HepG2 (cell line): ENCODE data around the gene CBFA2T2. TPM values are rescaled to one million over a fixed set of nuclear protein-coding genes. Genes with fewer than 3 reads are reported as not detected.
A peak's percentile ranks its signal among the peaks of the same experiment; 100 is the strongest.

Source experiments
- AKAP8 ChIP-seq: sonication (generic); formaldehyde crosslinking; IDR thresholded peaks from 2 replicates; pipeline ENCODE4 v1.5.1; 2020; ENCODE audit warnings: mild to moderate bottlenecking, missing genetic modification reagents
- ARID5B ChIP-seq: IDR thresholded peaks from 2 replicates; pipeline ENCODE4 v1.4.0; 2020; ENCODE audit warnings: mild to moderate bottlenecking, missing genetic modification reagents
- FIP1L1 ChIP-seq: fragments of 200-400 bp; formaldehyde crosslinking; IDR thresholded peaks from 2 replicates; pipeline ENCODE4 v1.6.1; 2018; ENCODE audit warnings: low read depth, mild to moderate bottlenecking, low read length, moderate library complexity, borderline replicate concordance; ENCODE audit not compliant: insufficient read depth
- FOXM1 ChIP-seq: sonication (generic); formaldehyde crosslinking; IDR thresholded peaks from 2 replicates; pipeline ENCODE4 v1.5.0; 2020; ENCODE audit warnings: missing genetic modification reagents
- JDP2 ChIP-seq: sonication (generic); formaldehyde crosslinking; IDR thresholded peaks from 2 replicates; pipeline ENCODE4 v1.8.1; 2022; ENCODE audit warnings: missing genetic modification reagents, borderline replicate concordance
- JUNB ChIP-seq: sonication (generic); formaldehyde crosslinking; IDR thresholded peaks from 2 replicates; pipeline ENCODE4 v1.8.0; 2022; ENCODE audit warnings: missing genetic modification reagents, mild to moderate bottlenecking, borderline replicate concordance
- PATZ1 ChIP-seq: sonication (generic); formaldehyde crosslinking; IDR thresholded peaks from 2 replicates; pipeline ENCODE4 v1.4.0; 2020; ENCODE audit warnings: missing genetic modification reagents
- PRMT3 ChIP-seq: sonication (generic); formaldehyde crosslinking; IDR thresholded peaks from 2 replicates; pipeline ENCODE4 v1.8.1; 2022; ENCODE audit warnings: low read depth, mild to moderate bottlenecking, moderate library complexity, missing genetic modification reagents, borderline replicate concordance
- PRPF4 ChIP-seq: fragments of 200-400 bp; formaldehyde crosslinking; IDR thresholded peaks from 2 replicates; pipeline ENCODE4 v1.6.1; 2016; ENCODE audit warnings: low read length, low read depth; ENCODE audit not compliant: poor library complexity, severe bottlenecking
- SMARCE1 ChIP-seq: fragments of 450-650 bp; IDR thresholded peaks from 2 replicates; pipeline ENCODE4 v1.6.1; 2017; ENCODE audit warnings: borderline replicate concordance
- SP2 ChIP-seq: sonication (generic); formaldehyde crosslinking; IDR thresholded peaks from 2 replicates; pipeline ENCODE4 v1.5.1; 2020; ENCODE audit warnings: mild to moderate bottlenecking, missing genetic modification reagents
- ZBTB20 ChIP-seq: sonication (generic); formaldehyde crosslinking; IDR thresholded peaks from 2 replicates; pipeline ENCODE4 v1.8.1; 2023; ENCODE audit warnings: missing genetic modification reagents, low read depth, mild to moderate bottlenecking, borderline replicate concordance
- ZBTB7A ChIP-seq: sonication (generic); formaldehyde crosslinking; IDR thresholded peaks from 2 replicates; pipeline ENCODE4 v1.8.0; 2022; ENCODE audit warnings: mild to moderate bottlenecking, missing genetic modification reagents
- ZNF235 ChIP-seq: sonication (generic); formaldehyde crosslinking; IDR thresholded peaks from 2 replicates; pipeline ENCODE4 v1.8.1; 2023; ENCODE audit warnings: mild to moderate bottlenecking, missing genetic modification reagents, borderline replicate concordance
- ZNF543 ChIP-seq: sonication (generic); formaldehyde crosslinking; IDR thresholded peaks from 2 replicates; pipeline ENCODE4 v1.4.0; 2020; ENCODE audit warnings: mild to moderate bottlenecking, missing genetic modification reagents
- ZNF558 ChIP-seq: sonication (generic); formaldehyde crosslinking; IDR thresholded peaks from 2 replicates; pipeline ENCODE4 v1.9.0; 2022; ENCODE audit warnings: mild to moderate bottlenecking, missing genetic modification reagents, borderline replicate concordance
- ZNF616 ChIP-seq: sonication (generic); formaldehyde crosslinking; IDR thresholded peaks from 2 replicates; pipeline ENCODE4 v1.5.0; 2020; ENCODE audit warnings: low read depth, mild to moderate bottlenecking, missing genetic modification reagents
- ZNF703 ChIP-seq: sonication (generic); formaldehyde crosslinking; IDR thresholded peaks from 2 replicates; pipeline ENCODE4 v1.5.1; 2020; ENCODE audit warnings: missing genetic modification reagents, mild to moderate bottlenecking, moderate library complexity, borderline replicate concordance
- ZNF75D ChIP-seq: sonication (generic); formaldehyde crosslinking; IDR thresholded peaks from 2 replicates; pipeline ENCODE4 v1.8.1; 2023; ENCODE audit warnings: missing genetic modification reagents, mild to moderate bottlenecking, borderline replicate concordance
- ZNF83 ChIP-seq: sonication (generic); formaldehyde crosslinking; IDR thresholded peaks from 2 replicates; pipeline ENCODE4 v1.4.0; 2020; ENCODE audit warnings: missing genetic modification reagents, mild to moderate bottlenecking, borderline replicate concordance
- ZSCAN30 ChIP-seq: sonication (generic); formaldehyde crosslinking; IDR thresholded peaks from 2 replicates; pipeline ENCODE4 v1.5.0; 2020; ENCODE audit warnings: mild to moderate bottlenecking, missing genetic modification reagents
- polyA plus RNA-seq, 8 experiments: library from polyadenylated mRNA; depleted of rRNA in 3 of 8; stranded (reverse) in 7 of 8; unstranded in 1 of 8; fragments of >200 nt; fragmentation: Illumina TruSeq in 4 of 8; extraction: Trizol in 4 of 8; gene quantifications; 2 replicates each; pipeline versions ENCODE4 v1.2.1 to v1.2.3, GENCODE V29; 2011 to 2016; ENCODE audit warnings: low read depth in 4 of 8, missing spikeins in 1 of 8, mixed read lengths in 1 of 8; ENCODE audit not compliant: insufficient read depth in 1 of 8
- total RNA-seq, 5 experiments: library from RNA; depleted of rRNA; stranded (reverse); fragments of >200 nt; fragmentation: Illumina TruSeq; extraction: Trizol; gene quantifications; 2 replicates each; pipeline ENCODE4 v1.2.3, GENCODE V29; 2016; ENCODE audit warnings: low read depth in 1 of 5
- TF ChIP-seq, protein P1 (sequence below): sonication (generic); formaldehyde crosslinking; IDR thresholded peaks from 2 replicates; pipeline ENCODE4 v1.8.1; 2023; ENCODE audit warnings: mild to moderate bottlenecking, missing genetic modification reagents

Gene CBFA2T2
- total and polyA plus RNA-seq, 2 of the 13 experiments (the other 11 are each of a cell fraction or from before 2014, with no cell fraction given), result 6.3 to 21.2 TPM

GRCh38 chr20:33443006-33443511 is 46.8 kb upstream of the CBFA2T2 start (continued):
- TF ChIP-seq ARID5B (CRISPR knock-in tag) (no peak), FIP1L1 (no peak), ZNF703 (no peak), SMARCE1 (no peak), ZNF616 (CRISPR knock-in tag) (peak; percentile 57; the same call in 1 of the 2 replicates), ZNF558 (CRISPR knock-in tag) (no peak), ZNF543 (CRISPR knock-in tag) (no peak), JUNB (CRISPR knock-in tag) (no peak), AKAP8 (0 out of 2 replicates have a peak, but pooled peaks have one; percentile 13), PATZ1 (CRISPR knock-in tag) (peak; percentile 20; the same call in 1 of the 2 replicates), ZSCAN30 (CRISPR knock-in tag) (no peak), ZNF83 (CRISPR knock-in tag) (no peak), FOXM1 (CRISPR knock-in tag) (no peak), ZNF75D (no peak), JDP2 (CRISPR knock-in tag) (no peak), ZNF235 (CRISPR knock-in tag) (no peak), ZBTB7A (CRISPR knock-in tag) (no peak; the same call in 1 of the 2 replicates), ZBTB20 (no peak), SP2 (CRISPR knock-in tag) (no peak), PRMT3 (CRISPR knock-in tag) (no peak), PRPF4 (no peak)
- TF ChIP-seq, protein P1, sequence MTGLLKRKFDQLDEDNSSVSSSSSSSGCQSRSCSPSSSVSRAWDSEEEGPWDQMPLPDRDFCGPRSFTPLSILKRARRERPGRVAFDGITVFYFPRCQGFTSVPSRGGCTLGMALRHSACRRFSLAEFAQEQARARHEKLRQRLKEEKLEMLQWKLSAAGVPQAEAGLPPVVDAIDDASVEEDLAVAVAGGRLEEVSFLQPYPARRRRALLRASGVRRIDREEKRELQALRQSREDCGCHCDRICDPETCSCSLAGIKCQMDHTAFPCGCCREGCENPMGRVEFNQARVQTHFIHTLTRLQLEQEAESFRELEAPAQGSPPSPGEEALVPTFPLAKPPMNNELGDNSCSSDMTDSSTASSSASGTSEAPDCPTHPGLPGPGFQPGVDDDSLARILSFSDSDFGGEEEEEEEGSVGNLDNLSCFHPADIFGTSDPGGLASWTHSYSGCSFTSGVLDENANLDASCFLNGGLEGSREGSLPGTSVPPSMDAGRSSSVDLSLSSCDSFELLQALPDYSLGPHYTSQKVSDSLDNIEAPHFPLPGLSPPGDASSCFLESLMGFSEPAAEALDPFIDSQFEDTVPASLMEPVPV (CRISPR knock-in tag), result no peak
